ENCODE results near the gene ZNF727. TPM values are rescaled to one million over a fixed set of nuclear protein-coding genes. Genes with fewer than 3 reads are reported as not detected.
"Not testable (repeated sequence)": the region's sequence is repeated elsewhere in the genome, so short reads cannot be mapped to it uniquely, and the experiment has no call there.

ZNF727 gene
- total RNA-seq: not detected in 2 replicates
- long read RNA-seq: 0 reads

DNA sequence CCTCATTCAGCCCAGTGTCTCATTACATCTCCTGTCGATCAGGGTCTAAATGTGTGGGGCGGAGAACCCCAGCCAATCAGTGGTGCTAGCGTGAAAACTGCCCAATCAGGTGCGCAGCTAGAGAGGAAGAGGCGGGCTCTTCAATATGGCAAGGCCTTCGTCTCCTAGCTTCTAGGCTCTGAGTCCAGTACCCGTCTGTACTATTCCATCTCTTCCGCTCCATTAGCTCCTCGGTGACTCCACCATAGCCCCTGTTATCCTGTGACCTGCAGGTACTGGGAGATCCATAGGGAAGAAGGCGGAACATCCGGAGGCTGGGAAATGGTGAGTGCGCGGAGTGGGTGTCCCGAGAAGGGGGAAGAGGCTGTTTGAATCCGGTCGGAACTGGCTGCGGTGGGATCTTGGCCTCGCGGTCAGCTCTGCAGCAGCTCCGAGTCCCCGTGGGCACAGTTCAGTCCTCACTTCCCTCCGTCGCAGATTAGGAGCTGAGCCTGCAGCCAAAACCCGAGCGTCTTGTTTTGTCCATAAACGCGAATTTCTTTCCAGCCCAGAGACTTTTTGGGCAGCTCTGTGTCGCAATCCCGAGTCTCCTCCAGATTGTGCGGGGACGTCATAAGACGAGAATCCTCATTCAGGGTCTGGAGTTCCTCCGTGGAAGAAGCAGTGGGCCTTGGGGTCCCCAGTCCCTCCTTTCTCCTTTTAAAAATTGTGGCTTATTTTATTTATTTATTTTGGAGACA, at the start of gene ZNF727:
Gene ZNF727 (plus strand): TSS at position 134 of the 740 bp plus-strand sequence. CDS start 188 bp downstream, at position 322.
- H3K4me1 Mint-ChIP-seq: no peaks in the 10 kb centered on the region
- peaks cover 8% of the 10 kb centered on the region for H3K9me3 Mint-ChIP-seq
- TF ChIP-seq CTCF (conservative IDR thresholded peaks at IDR 0.05): no peak
- peaks cover 10% of the 10 kb centered on the region for H3K36me3 Mint-ChIP-seq (ENCODE audit: low read depth)
- H3K4me3 Mint-ChIP-seq: no peak within 1 kb of the TSS
- no peak for DNase-seq (ENCODE audit: low read depth, low spot score)
- H3K27ac Mint-ChIP-seq (ENCODE audit: unreplicated experiment): no peak within 1 kb of the TSS
- H3K27me3 Mint-ChIP-seq (ENCODE audit: low read depth): no peaks in the 10 kb centered on the region

- Mint-ChIP-seq H3K9me3 (peaks cover 6% of the 10 kb centered on the region), H3K4me3 (no peak within 1 kb of the TSS)
Measured at GRCh38 chr7:63998549-63998948, 46.7 kb upstream of the ZNF727 start, which contains the start of gene ZNF722. Gene ZNF722 (plus strand): TSS chr7:63998849. CDS start chr7:63998962, 113 bp downstream.

DNA sequence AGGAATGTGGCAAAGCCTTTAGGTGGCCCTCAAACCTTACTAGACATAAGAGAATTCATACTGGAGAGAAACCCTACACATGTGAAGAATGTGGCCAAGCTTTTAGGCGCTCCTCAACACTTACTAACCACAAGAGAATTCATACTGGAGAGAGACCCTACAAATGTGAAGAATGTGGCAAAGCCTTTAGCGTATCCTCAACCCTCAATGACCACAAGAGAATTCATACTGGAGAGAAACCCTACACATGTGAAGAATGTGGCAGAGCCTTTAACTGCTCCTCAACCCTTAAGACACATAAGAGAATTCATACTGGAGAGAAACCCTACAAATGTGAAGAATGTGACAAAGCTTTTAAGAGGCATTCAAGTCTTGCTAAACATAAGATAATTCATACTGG, 29.7 kb upstream of the ZNF727 start:
- peaks cover 17% of the 10 kb centered on the region for H3K9me3 Mint-ChIP-seq
- not testable (repeated sequence) for DNase-seq (ENCODE audit: low read depth, low spot score); H3K27ac Mint-ChIP-seq (ENCODE audit: unreplicated experiment); H3K4me3 Mint-ChIP-seq; H3K4me1 Mint-ChIP-seq; H3K27me3 Mint-ChIP-seq (ENCODE audit: low read depth)
- peaks cover 14% of the 10 kb centered on the region for H3K36me3 Mint-ChIP-seq (ENCODE audit: low read depth)

More at GRCh38 chr7:63998549-63998948, 46.7 kb upstream of the ZNF727 start, which contains the start of gene ZNF722:
- Mint-ChIP-seq H3K36me3 (ENCODE audit: low read depth) (peaks cover 8% of the 10 kb centered on the region), H3K27ac (ENCODE audit: unreplicated experiment) (no peak within 1 kb of the TSS), H3K4me1 (no peaks in the 10 kb centered on the region), H3K27me3 (ENCODE audit: low read depth) (no peaks in the 10 kb centered on the region)
- no peak for TF ChIP-seq CTCF (conservative IDR thresholded peaks at IDR 0.05)
- DNase-seq (ENCODE audit: low read depth, low spot score): no peak

GRCh38 chr7:64035388-64035787, 9.8 kb upstream of the ZNF727 start:
- Mint-ChIP-seq H3K9me3 (peaks cover 13% of the 10 kb centered on the region), H3K27ac (ENCODE audit: unreplicated experiment) (no peak overlapping the region), H3K36me3 (ENCODE audit: low read depth) (peaks cover 14% of the 10 kb centered on the region), H3K4me1 (no peaks in the 10 kb centered on the region), H3K4me3 (no peak overlapping the region), H3K27me3 (ENCODE audit: low read depth) (no peaks in the 10 kb centered on the region)
- DNase-seq (ENCODE audit: low read depth, low spot score): no peak
- no peak for TF ChIP-seq CTCF (conservative IDR thresholded peaks at IDR 0.05)

- DNase-seq (ENCODE audit: low read depth, low spot score): no peak
- no peak overlapping the region for H3K4me3 Mint-ChIP-seq
- H3K9me3 Mint-ChIP-seq: peaks cover 11% of the 10 kb centered on the region
- peaks cover 14% of the 10 kb centered on the region for H3K36me3 Mint-ChIP-seq (ENCODE audit: low read depth)
- no peaks in the 10 kb centered on the region for H3K4me1 Mint-ChIP-seq
- no peak overlapping the region for H3K27ac Mint-ChIP-seq (ENCODE audit: unreplicated experiment)
- no peaks in the 10 kb centered on the region for H3K27me3 Mint-ChIP-seq (ENCODE audit: low read depth)
- TF ChIP-seq CTCF (conservative IDR thresholded peaks at IDR 0.05): no peak
Measured at GRCh38 chr7:64037095-64037494, 8.1 kb upstream of the ZNF727 start.

DNA sequence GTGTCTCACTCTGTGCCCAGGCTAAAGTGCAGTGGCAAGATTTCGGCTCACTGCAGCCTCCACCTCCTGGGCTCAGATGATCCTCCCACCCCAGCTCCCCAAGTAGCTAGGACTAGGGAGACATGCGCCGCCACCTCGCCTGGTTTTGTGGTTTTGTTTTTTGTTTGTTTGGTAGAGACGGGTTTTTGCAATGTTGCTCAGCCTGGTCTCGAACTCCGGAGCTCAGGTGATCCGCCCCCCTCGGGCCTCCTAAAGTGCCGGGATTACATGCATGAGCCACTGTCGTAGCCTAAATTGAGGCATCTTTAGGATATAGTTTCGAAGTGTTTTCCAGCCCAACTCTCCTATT, 781 bp downstream of the ZNF727 start:
- TF ChIP-seq CTCF (conservative IDR thresholded peaks at IDR 0.05): no peak
- H3K4me3 Mint-ChIP-seq: no peak overlapping the region
- H3K27ac Mint-ChIP-seq (ENCODE audit: unreplicated experiment): no peak overlapping the region
- H3K9me3 Mint-ChIP-seq: peaks cover 5% of the 10 kb centered on the region
- H3K36me3 Mint-ChIP-seq (ENCODE audit: low read depth): peaks cover 10% of the 10 kb centered on the region
- no peak for DNase-seq (ENCODE audit: low read depth, low spot score)
- no peaks in the 10 kb centered on the region for H3K27me3 Mint-ChIP-seq (ENCODE audit: low read depth)
- no peaks in the 10 kb centered on the region for H3K4me1 Mint-ChIP-seq

DNA sequence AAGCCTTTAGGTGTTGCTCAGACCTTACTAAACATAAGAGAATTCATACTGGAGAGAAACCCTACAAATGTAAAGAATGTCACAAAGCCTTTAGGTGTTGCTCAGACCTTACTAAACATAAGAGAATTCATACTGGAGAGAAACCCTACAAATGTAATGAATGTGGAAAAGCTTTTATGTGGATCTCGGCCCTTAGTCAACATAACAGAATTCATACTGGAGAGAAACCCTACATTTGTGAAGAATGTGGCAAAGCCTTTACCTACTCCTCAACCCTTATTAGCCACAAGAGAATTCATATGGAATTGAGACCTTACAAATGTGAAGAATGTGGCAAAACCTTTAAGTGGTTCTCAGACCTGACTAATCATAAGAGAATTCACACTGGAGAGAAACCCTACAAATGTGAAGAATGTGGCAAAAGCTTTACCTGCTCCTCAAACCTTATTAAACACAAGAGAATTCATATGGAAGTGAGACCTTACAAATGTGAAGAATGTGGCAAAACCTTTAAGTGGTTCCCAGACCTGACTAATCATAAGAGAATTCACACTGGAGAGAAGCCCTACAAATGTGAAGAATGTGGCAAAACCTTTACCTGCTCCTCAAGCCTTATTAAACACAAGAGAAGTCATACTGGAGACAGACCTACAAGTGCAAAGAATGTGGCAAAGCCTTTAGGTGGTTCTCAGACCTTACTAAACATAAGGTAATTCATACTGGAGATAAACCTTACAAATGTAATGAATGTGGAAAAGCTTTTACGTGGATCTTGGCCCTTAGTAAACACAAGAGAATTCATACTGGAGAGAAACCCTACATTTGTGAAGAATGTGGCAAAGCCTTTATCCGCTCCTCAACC, 32.8 kb downstream of the ZNF727 start:
- H3K27ac Mint-ChIP-seq (ENCODE audit: unreplicated experiment); H3K4me3 Mint-ChIP-seq; H3K27me3 Mint-ChIP-seq (ENCODE audit: low read depth); DNase-seq (ENCODE audit: low read depth, low spot score); H3K4me1 Mint-ChIP-seq: not testable (repeated sequence)
- peaks cover 23% of the 10 kb centered on the region for H3K9me3 Mint-ChIP-seq
- peaks cover 22% of the 10 kb centered on the region for H3K36me3 Mint-ChIP-seq (ENCODE audit: low read depth)

Measured in neural crest cell (in vitro differentiated cells).